KBM-7 (cell line): ENCODE measurements around the gene GTF3C1.
"Not testable (repeated sequence)": the region's sequence is repeated elsewhere in the genome, so short reads cannot be mapped to it uniquely, and the experiment has no call there.

Experiments used
- DNase-seq: peaks from one replicate; pipeline ENCODE4 v3.0.0-alpha.2; 2015
- in situ Hi-C: fragments of 300-500 bp; cut with MboI; formaldehyde crosslinking; loops from 2 replicates; pipeline ENCODE4 v1.14.3; 2020; ENCODE audit warnings: low sequenced_read_pairs, low pct_unique_long_range_greater_than_20kb, mixed read lengths

GTF3C1 gene

DNA sequence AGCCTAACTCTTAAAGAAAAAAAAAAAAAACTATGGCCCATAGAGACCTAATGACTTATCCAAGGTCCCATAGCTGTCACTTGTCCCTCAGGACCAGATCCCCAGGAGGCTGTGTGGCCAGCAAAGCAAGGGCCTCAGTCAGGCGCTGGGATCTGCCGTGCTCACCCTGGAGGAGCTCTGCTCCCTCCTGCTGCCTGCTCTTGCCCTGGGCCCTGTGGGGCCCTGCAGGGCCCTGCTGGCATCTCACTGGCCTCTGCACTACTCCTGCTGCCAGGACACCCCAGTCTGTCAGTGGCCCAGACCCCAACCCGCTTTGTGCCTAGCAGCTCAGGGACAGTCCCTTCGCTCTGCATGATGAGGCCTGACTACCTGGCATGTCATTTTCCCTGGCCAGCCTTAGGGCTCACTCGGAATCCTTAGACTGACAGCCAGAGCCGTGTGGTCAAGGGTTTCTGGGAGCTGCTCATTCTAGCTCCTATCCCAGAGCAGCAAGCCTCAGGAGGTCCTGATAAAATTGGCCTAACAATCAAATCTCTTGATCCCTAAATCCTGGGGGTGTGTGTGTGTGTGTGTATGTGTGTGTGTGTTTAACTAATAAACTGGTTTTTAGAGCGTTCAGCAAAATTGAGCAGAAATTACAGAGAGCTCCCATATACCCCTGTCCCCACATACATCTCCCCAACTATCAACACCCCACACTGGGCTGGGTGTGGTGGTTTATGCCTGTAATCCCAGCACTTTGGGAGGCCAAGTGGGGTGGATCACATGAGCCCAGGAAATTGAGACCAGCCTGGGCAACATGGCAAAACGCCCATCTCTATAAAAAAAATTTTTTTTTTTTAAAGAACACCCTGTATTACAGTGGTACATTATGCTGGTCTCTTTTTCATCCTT, 22.0 kb upstream of the GTF3C1 start:
- in situ Hi-C loops, result no loop called here
- DNase-seq, result no peak

DNA sequence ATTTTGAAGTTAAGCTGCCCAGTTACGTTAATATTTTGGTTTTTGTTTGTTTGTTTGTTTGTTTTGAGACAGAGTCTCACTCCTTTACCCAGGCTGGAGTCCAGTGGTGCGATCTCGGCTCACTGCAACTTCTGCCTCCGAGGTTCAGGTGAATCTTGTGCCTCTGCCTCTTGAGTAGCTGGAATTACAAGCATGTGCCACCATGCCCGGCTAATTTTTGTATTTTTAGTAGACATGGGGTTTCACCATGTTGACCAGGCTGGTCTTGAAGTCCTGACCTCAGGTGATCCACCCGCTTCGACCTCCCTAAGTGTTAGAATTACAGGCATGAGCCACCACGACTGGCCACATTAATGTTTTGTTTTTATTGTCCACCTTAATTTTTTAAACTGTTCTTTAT, 21.3 kb upstream of the GTF3C1 start:
- in situ Hi-C loops, result not testable (repeated sequence)

DNA sequence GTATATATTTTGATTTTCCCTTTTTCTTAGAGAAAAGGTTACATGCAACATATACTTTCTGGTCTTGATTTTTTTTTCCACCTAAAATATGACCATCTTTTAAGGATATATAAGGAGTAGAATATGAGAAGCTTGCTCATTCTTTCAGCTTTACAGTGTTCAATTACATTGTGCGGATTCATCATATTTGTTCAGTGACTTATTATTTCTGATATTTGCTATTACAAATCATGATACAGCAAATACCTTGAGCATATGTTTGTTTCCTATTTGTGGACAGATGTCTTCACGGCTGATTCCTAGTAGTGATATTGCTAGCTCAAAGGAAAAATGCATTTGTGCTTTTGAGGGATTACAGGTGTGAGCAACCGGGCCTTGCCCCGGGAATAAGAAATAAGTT, 18.4 kb upstream of the GTF3C1 start:
- DNase-seq, result no peak
- in situ Hi-C loops, result no loop called here

More for the DNA sequence above, 21.3 kb upstream of the GTF3C1 start:
- DNase-seq, result not testable (repeated sequence)

DNA sequence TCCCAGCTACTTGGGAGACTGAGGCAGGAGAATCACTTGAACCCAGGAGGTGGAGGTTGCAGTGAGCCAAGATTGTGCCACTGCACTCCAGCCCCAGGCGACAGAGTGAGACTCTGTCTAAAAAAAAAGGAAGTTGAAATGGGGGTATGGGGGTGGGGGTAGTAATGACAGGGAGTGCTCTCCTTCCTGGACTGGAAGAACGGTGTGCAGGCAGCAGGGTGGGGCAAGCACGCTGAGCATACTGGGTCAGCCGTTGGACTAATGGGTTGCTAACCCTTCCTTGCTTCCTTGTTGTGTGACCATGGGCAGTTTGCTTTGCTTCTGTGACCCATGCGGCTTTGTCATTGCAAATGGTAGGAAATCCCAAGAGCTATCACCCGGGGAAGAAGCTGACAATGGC, 16.7 kb upstream of the GTF3C1 start:
- peak; percentile 81 for DNase-seq
- in situ Hi-C loops, result no loop called here

DNA sequence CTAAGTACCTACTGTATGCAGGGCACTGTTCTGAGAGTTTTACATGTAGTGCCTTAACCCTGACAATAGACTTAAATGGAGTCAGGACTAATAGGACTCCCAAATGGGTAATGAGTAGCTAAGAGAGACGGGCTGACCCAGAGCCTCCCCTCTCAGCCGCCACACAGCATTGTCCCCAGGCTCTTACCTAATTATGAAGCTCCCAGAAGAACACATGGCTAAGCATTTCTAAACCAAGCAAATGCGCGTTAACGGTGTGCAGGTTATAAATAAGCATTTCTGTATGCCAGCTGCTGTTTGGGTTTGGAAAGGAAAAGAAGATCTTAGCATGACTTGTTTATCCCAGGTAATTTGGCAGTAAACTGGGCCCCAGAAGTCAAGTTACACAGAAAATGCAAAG, 14.5 kb upstream of the GTF3C1 start:
- in situ Hi-C loops, result no loop called here
- DNase-seq, result no peak

DNA sequence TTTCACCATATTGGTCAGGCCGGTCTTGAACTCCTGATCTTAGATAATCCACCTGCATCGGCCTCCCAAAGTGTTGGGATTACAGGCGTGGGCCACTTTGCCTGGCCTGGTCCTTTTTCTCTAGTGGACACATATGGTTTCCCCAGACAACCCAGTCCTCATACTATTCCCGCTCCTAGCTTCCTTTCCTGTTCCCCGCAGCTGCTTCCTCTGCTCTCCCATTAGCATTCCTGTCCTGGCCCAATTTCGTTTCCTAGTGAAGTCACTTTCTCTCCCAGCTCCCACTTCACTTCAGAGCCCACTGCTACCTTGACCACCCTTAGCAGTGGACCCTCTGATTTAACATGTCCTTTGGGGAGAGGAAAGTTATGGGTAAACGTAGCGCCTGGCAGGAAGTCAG, 11.5 kb upstream of the GTF3C1 start:
- in situ Hi-C loops, result no loop called here

DNA sequence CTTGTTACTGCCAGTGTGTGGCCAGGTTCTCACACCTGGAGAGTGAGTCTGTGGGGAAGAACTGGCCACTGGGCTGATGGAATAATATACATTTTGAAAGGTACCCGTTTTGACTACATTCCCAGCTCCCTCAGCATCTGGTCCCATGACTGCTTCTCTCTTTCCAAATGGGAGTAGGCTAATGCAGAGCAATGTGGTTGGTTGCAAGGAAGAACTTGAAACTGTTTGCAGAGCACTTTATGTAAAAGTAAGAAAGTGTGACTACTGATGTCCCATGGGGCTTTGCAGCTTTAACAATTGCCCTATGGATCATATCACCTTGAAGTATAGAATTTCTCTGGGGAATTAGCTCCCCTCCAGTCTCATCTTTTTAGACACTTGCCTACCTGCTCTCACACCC, 9.2 kb upstream of the GTF3C1 start:
- in situ Hi-C loops, result no loop called here

More for the DNA sequence above, 11.5 kb upstream of the GTF3C1 start:
- DNase-seq, result no peak

DNA sequence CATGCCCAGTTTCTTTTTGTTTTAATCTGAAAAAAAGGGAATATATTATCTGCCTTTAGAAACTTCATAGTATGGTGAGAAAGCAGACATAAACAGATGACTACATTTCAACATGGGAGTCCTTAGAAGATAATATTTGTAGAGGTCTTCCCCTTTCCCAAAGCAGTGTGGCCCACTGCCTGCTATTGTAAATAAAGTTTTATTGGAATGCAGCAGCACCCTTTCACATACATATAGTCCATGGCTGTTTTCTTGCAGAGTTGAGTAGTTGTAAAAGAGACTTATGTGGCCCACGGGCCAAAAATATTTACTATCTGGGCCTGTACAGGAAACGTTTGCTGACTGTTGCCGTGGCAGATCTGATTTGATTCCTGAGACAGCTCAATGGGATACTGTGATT, 8.7 kb upstream of the GTF3C1 start:
- in situ Hi-C loops, result no loop called here
- DNase-seq, result no peak

More for the DNA sequence above, 9.2 kb upstream of the GTF3C1 start:
- no peak for DNase-seq

DNA sequence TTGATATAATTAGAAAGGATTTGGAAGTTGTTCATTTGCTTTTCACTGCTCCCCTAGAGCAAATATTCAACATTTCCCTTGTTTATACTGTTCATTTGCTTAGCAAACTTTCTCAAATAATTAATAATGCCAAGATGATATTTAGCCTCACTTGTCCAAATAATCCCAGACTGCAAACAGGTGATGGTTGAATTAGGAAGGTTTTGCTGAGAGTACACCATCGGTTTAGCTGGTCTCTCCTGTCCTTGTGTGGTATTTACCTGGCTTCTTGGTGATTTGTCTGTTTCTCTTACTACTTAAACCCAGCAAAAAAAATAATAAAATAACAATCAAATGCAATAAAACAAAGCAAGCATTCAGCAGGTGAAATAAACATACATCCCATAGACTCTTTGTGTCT, 6.8 kb upstream of the GTF3C1 start:
- in situ Hi-C loops, result no loop called here
- no peak for DNase-seq

DNA sequence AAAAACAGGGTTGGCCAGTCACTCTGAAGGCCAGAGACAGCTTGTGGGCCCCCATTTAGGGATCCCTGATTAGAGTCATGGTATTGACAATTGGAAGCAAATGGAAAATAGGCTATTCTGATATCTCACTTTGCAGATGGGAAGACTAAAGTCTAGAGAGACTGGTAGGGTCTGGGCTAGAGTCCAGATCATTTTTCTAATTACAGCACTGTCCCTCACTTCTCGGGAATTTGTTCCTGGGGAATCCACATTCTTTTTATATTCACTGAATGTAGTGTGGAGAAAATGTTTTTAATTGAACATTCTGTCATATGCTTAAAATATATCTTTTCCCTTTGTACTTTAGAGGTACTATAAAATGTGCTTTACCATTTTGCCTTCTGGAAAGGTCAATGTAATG, 1.3 kb upstream of the GTF3C1 start:
- in situ Hi-C loops, result no loop called here
- DNase-seq, result no peak

DNA sequence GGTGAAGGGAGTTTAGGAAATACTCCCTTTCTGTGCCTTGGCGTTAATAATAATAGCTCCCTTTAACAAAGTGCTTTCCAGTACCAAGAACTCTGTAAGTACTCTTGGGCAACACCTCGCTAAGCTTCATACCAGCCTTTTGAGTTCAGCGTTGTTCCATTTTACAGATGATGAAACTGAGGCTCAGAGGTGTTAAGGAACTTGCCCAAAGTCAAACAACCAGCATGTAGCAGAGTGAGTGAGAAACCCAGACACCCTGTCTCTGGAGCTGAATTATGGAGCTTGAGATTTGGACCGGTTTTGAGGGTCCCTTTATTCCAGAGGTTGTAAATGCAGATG, 838 bp upstream of the GTF3C1 start:
- in situ Hi-C loops, result no loop called here
- no peak for DNase-seq

DNA sequence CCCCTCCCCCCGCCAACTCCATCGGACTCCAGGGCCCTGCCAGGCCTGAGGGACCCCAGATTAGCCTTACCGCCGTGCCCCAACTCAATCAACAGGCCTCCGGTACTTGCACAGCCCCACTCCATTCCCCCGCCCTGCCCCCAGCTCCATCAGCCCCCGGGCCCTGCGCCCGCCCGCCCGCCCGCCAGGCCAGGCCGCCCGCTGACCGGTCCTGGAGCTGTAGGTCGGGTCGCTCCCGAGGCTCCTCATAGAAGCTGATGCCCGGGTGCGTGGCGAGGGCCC, 308 bp downstream of the GTF3C1 start:
- DNase-seq, result no peak
- in situ Hi-C loops, result no loop called here

DNA sequence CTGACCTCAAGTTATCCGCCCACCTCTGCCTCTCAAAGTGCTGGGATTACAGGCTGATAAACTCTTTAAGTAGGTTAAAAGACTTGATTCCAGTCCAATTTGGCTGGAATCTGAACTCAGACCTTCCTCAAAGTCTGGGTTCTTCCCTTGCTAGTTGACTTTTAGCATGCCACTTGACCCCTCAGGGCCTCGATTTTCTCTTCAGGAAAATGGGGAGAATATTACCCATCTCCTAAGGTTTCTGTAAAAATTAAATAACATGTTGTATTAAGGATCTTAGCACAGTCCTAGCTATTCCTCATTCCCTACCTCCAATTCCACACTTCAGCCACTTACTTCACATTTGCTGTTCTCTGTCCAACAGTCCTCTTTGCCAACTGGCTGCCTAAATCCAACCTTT, 1.9 kb downstream of the GTF3C1 start:
- in situ Hi-C loops, result no loop called here
- no peak for DNase-seq

DNA sequence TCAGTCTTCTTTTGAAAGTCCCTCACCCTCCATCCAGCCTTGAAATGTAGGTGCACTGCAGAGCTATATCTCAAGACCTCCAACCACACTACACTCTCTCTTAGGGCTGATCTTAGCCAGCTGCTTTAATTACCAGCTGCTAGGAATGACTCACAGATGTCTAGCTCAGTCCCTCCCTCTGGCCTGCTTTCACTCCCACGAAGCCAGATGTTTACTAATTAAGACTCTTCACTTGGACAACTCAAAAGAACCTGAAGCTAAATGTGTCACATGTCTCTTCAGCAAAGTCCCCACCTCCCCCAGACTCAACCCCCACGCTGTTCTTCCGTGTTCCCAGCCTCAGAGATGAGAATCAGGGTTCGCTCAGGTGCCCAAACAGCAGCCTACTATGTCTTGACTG, 2.6 kb downstream of the GTF3C1 start:
- in situ Hi-C loops, result no loop called here
- DNase-seq, result peak; percentile 74

DNA sequence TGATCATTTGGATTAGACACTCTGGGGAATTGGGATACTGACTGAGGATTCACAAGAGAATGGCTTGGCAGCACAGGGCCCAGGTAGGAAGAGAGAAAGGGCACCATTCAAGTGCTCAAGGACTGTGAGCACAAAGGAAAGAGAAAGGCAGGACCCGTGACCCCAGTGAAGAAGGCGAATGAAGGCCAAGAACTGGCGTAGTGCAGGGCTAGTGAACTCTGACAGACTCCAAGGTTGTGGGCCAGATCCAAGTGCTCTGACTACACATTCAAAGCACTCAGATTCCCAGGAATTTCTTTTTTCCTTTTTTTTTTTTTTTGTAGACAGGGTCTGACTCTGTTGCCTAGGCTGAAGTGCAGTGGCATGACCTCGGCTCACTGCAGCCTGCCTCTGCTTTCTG, 5.0 kb downstream of the GTF3C1 start:
- no peak for DNase-seq
- in situ Hi-C loops, result no loop called here

DNA sequence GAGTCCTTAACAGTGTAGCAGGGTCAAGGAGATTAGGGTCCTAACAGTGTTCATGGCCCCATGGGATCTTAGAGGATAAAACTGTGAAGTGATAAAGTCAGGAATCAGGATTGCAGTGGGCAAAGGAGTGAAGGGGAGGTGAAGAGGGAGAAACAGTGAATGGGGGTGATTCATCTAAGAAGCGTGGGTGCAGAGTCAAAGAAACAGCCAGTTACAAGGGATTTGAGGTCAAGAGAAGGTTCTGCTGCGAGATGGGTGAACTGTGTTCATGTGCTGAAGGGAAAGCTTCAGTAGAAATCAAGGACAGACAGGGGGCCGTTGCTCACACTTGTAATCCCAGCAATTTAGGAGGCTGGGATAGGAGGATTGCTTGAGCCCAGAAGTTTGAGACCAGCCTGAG, 5.9 kb downstream of the GTF3C1 start:
- DNase-seq, result no peak
- in situ Hi-C loops, result no loop called here

DNA sequence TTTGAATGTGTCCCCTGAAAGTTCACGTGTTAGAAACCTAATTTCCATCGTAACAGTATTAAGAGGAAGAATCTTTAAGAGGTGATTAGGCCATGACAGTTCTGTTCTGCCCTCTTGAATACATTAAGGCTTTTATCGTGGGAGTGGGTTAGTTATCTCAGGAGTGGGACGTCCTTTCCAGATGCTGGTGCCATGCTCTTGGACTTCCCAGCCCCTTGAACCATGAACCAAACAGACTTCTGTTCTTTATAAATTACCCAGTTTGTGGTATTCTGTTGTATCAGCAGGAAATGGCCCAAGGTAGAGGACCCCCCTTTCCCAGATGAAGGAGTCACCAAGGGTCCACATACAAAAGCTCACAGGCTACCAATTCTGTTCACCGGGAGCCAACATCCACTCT, 10.1 kb downstream of the GTF3C1 start:
- in situ Hi-C loops, result loop anchor here (10.0 kb wide), 1 partner anchor 65 kb away; no protein-coding TSS in a partner anchor

DNA sequence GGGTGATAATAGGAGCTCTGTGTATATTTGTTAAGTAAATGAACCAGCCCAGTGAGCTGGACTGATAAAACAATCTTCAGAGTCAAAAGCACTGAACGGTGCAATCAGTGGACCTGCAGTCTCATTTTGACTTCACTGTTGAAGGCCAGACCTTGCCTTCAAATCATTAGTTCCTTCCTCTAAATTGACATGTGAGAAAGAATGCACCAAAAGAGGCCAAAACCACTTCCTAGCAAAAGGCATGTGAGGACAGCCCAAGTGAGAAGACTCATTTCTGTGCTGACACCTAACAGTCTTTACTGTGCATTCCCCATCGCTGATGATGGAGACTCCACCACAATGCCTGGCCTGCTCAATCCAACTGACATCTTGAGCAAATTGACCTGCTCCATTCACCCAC, 10.6 kb downstream of the GTF3C1 start:
- in situ Hi-C loops, result loop anchor here (10.0 kb wide), 1 partner anchor 64 kb away; no protein-coding TSS in a partner anchor
- peak; percentile 14 for DNase-seq

More for the DNA sequence above, 10.1 kb downstream of the GTF3C1 start:
- DNase-seq, result no peak

DNA sequence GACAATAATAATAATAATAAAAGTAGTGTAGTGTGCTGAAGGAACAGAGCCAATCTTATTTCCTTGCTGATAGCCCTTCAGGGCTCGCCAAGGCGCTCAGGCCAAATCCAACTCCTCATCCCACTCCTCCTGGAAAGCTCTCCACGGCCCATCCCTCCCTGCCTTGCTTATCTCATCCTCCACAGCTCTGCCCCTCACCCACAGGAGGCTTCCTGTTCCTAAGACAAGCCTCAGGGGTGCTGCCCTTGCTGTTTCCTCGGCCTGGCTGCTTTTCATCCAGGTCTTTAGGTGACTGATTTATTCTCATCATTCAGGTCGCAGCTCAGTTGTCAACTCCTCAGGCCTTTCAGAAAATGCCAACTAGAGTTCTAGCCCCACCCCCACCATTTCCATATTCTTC, 11.2 kb downstream of the GTF3C1 start:
- in situ Hi-C loops, result loop anchor here (10.0 kb wide), 1 partner anchor 64 kb away; no protein-coding TSS in a partner anchor
- no peak for DNase-seq

DNA sequence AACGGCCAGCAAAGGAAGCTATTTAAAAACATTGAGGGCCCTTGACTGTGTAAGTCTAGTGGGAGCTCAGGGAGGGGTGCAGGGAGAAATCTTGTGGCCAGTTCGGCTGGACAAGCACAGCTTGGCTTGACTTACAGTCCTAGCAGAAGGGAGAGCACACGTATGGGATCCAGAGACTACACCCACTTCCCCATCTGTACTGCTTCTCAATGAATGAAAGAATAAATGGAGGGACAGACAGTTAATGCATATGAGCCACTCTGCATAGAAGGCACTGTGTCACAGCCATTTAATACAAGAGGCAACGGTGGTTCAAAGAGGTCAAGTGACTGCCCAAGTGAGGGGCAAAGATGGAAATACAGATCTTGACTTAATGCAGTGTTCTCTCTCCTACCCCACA, 15.5 kb downstream of the GTF3C1 start:
- in situ Hi-C loops, result loop anchor here (10.0 kb wide), 1 partner anchor 59 kb away; no protein-coding TSS in a partner anchor
- no peak for DNase-seq
